Measurements from ENCODE around the gene KAT6B.

The KAT6B gene

GRCh38 chr10:74901301-74901700 is 74.9 kb downstream of the KAT6B start (continued):
- TF ChIP-seq SCRT1 (tag by site-specific recombination; IDR thresholded peaks at IDR 0.05; ENCODE audit: borderline replicate concordance) (no peak), ZNF837 (tag by site-specific recombination; IDR thresholded peaks at IDR 0.05) (no peak), ZBTB20 (tag by site-specific recombination; IDR thresholded peaks at IDR 0.05) (no peak), ZNF112 (tag by site-specific recombination; IDR thresholded peaks at IDR 0.05) (no peak)

GRCh38 chr10:74901867-74902450 is 75.6 kb downstream of the KAT6B start:
- Histone ChIP-seq H3K4me1 (ENCODE audit: control insufficient read depth, insufficient read depth, low read length) (peaks cover 32% of the 10 kb centered on the region), H3K36me3 (ENCODE audit: control insufficient read depth in 2 of 2, insufficient read depth in 1 of 2, low read length in 2 of 2) (no peaks in the 10 kb centered on the region), H3K9me3 (ENCODE audit: control insufficient read depth, insufficient read depth, low read depth, low read length) (no peaks in the 10 kb centered on the region), H3K27ac (ENCODE audit: extremely low read depth, low read depth, low read length) (no peak overlapping the region), H3K4me3 (ENCODE audit: low read depth, low read length) (no peak overlapping the region)
- TF ChIP-seq ZNF658 (tag by site-specific recombination; IDR thresholded peaks at IDR 0.05) (no peak), ZNF16 (tag by site-specific recombination; IDR thresholded peaks at IDR 0.05; ENCODE audit: low read depth) (no peak), ZNF184 (tag by site-specific recombination; IDR thresholded peaks at IDR 0.05) (no peak), SCRT1 (tag by site-specific recombination; IDR thresholded peaks at IDR 0.05; ENCODE audit: borderline replicate concordance) (0 out of 2 replicates have a peak, but pooled peaks have one; percentile 13), ZNF416 (tag by site-specific recombination; IDR thresholded peaks at IDR 0.05) (no peak), ZNF560 (tag by site-specific recombination; IDR thresholded peaks at IDR 0.05; ENCODE audit: borderline replicate concordance) (no peak), ZNF302 (tag by site-specific recombination; IDR thresholded peaks at IDR 0.05; ENCODE audit: low read depth) (no peak), SCRT2 (tag by site-specific recombination; IDR thresholded peaks at IDR 0.05) (peak; percentile 54), ZNF214 (tag by site-specific recombination; IDR thresholded peaks at IDR 0.05; ENCODE audit: borderline replicate concordance) (no peak), ZNF366 (tag by site-specific recombination; conservative IDR thresholded peaks at IDR 0.05) (no peak), ZNF324 (tag by site-specific recombination; IDR thresholded peaks at IDR 0.05) (no peak)
- TF ChIP-seq, protein P1, sequence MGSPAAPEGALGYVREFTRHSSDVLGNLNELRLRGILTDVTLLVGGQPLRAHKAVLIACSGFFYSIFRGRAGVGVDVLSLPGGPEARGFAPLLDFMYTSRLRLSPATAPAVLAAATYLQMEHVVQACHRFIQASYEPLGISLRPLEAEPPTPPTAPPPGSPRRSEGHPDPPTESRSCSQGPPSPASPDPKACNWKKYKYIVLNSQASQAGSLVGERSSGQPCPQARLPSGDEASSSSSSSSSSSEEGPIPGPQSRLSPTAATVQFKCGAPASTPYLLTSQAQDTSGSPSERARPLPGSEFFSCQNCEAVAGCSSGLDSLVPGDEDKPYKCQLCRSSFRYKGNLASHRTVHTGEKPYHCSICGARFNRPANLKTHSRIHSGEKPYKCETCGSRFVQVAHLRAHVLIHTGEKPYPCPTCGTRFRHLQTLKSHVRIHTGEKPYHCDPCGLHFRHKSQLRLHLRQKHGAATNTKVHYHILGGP (tag by site-specific recombination; IDR thresholded peaks at IDR 0.05) = no peak
- CTCF ChIA-PET = interaction anchor here (0.8 to 1.4 kb wide), 2 partner anchors 11 to 66 kb away, joined by 3 read pairs; no protein-coding TSS in a partner anchor
- POLR2A ChIA-PET = interaction anchor here (0.7 kb wide), 1 partner anchor 23 kb away, joined by 3 read pairs; no protein-coding TSS in a partner anchor

DNA sequence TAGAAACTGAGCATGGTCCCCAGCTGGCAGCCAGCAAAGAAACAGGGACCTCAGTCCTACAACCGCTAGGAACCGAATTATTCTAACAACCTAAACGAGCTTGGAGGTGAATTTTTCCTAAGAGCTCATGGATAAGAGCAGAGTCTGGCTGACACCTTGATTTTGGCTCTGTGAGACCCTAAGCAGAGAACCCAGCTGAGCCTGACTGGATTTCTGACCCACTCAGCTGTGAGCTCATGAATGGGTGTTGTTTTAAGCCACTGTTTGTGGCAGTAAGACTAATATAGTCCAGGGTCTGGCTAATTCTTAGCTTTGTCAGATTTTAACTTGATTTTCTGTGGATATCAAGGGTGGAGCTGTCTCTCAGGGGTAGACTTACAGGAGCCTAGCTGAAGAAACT is 77.1 kb downstream of the KAT6B start:
- Histone ChIP-seq H3K36me3 (ENCODE audit: control insufficient read depth in 2 of 2, insufficient read depth in 1 of 2, low read length in 2 of 2) (no peaks in the 10 kb centered on the region), H3K4me3 (ENCODE audit: low read depth, low read length) (no peak overlapping the region), H3K9me3 (ENCODE audit: control insufficient read depth, insufficient read depth, low read depth, low read length) (no peaks in the 10 kb centered on the region), H3K27ac (ENCODE audit: extremely low read depth, low read depth, low read length) (no peak overlapping the region), H3K4me1 (ENCODE audit: control insufficient read depth, insufficient read depth, low read length) (peaks cover 18% of the 10 kb centered on the region)
- CTCF ChIA-PET = interaction anchor here (0.6 kb wide), 1 partner anchor 1253 kb away, joined by 3 read pairs; no protein-coding TSS in a partner anchor
- TF ChIP-seq ZFHX2 (tag by site-specific recombination; conservative IDR thresholded peaks at IDR 0.05) (no peak), ZNF266 (tag by site-specific recombination; IDR thresholded peaks at IDR 0.05; ENCODE audit: low read depth) (no peak), ZNF610 (tag by site-specific recombination; IDR thresholded peaks at IDR 0.05; ENCODE audit: borderline replicate concordance) (no peak), ZNF18 (tag by site-specific recombination; IDR thresholded peaks at IDR 0.05) (no peak), ZBTB17 (tag by site-specific recombination; IDR thresholded peaks at IDR 0.05) (no peak), ZNF549 (tag by site-specific recombination; IDR thresholded peaks at IDR 0.05) (no peak), HIC1 (tag by site-specific recombination; IDR thresholded peaks at IDR 0.05) (no peak), ZNF433 (tag by site-specific recombination; IDR thresholded peaks at IDR 0.05; ENCODE audit: low read depth) (no peak), ZFP69B (tag by site-specific recombination; IDR thresholded peaks at IDR 0.05) (no peak)
- TF ChIP-seq, protein P2, sequence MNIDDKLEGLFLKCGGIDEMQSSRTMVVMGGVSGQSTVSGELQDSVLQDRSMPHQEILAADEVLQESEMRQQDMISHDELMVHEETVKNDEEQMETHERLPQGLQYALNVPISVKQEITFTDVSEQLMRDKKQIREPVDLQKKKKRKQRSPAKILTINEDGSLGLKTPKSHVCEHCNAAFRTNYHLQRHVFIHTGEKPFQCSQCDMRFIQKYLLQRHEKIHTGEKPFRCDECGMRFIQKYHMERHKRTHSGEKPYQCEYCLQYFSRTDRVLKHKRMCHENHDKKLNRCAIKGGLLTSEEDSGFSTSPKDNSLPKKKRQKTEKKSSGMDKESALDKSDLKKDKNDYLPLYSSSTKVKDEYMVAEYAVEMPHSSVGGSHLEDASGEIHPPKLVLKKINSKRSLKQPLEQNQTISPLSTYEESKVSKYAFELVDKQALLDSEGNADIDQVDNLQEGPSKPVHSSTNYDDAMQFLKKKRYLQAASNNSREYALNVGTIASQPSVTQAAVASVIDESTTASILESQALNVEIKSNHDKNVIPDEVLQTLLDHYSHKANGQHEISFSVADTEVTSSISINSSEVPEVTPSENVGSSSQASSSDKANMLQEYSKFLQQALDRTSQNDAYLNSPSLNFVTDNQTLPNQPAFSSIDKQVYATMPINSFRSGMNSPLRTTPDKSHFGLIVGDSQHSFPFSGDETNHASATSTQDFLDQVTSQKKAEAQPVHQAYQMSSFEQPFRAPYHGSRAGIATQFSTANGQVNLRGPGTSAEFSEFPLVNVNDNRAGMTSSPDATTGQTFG (tag by site-specific recombination; IDR thresholded peaks at IDR 0.05; ENCODE audit: borderline replicate concordance) = no peak
- TF ChIP-seq, protein P1 (tag by site-specific recombination; IDR thresholded peaks at IDR 0.05) = no peak
- POLR2A ChIA-PET = no interaction called here

Measured in HEK293 (cell line).